ENCODE results near the gene LSAMP. TPM values are rescaled to one million over a fixed set of nuclear protein-coding genes. Genes with fewer than 3 reads are reported as not detected.

The LSAMP gene
- total and polyA plus RNA-seq, 2 of the 13 experiments (the other 11 are each of a cell fraction or from before 2014, with no cell fraction given) = not detected

DNA sequence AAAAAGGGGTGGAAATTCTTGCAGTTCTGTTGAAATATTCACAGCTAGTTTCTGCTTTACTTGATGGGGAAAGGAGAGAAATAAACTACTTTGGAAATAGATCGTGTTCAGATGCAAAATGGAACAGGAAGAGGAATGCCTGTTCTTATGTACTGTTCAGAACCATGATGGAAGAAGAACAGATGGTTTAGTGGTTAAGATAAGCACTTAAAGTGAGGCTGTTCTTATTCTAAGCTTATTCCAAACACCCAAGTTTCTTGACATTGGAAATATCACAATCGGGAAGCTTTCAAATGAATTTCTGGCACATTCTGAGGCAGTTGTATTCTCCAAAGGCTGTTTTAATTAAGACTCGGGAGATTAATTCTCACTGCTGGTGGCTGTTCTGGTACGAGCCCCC is 228.5 kb downstream of the LSAMP start:
- BruUV-seq (replicated peaks) = no TSS peak
- under 1% methylated on average over 4 of the region's 4 CpGs for WGBS (ENCODE audit: low lambda C conversion rate)
- H3K4me3 ChIP-seq (replicated peaks in 1 of 3; ENCODE audit: insufficient read depth in 1 of 3, low read depth in 2 of 3, low read length in 3 of 3) = no peak overlapping the region
- DNase-seq (ENCODE audit: low spot score) (no peak), FAIRE-seq (no peak), ATAC-seq (no peak)
- H3K27ac ChIP-seq (ENCODE audit: extremely low read length, insufficient read depth, low read length) = no peak overlapping the region
- H3K9me3 ChIP-seq (ENCODE audit: low read length) = no peaks in the 10 kb centered on the region
- no peak for TF ChIP-seq ZNF709 (CRISPR knock-in tag; IDR thresholded peaks at IDR 0.05)
- no peak for TF ChIP-seq MTA1 (CRISPR knock-in tag; IDR thresholded peaks at IDR 0.05; ENCODE audit: borderline replicate concordance)
- TF ChIP-seq, protein P1, sequence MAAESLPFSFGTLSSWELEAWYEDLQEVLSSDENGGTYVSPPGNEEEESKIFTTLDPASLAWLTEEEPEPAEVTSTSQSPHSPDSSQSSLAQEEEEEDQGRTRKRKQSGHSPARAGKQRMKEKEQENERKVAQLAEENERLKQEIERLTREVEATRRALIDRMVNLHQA (CRISPR knock-in tag; IDR thresholded peaks at IDR 0.05) = no peak
- TF ChIP-seq ZNF563 (CRISPR knock-in tag; IDR thresholded peaks at IDR 0.05) = no peak
- no peak for TF ChIP-seq ETV5 (CRISPR knock-in tag; IDR thresholded peaks at IDR 0.05; ENCODE audit: borderline replicate concordance)
- no peak for TF ChIP-seq GZF1 (CRISPR knock-in tag; IDR thresholded peaks at IDR 0.05)
- no peak for TF ChIP-seq SMAD3 (CRISPR knock-in tag; IDR thresholded peaks at IDR 0.05)
- no peak for TF ChIP-seq RAD21 (CRISPR knock-in tag; IDR thresholded peaks at IDR 0.05)
- TF ChIP-seq, protein P2, sequence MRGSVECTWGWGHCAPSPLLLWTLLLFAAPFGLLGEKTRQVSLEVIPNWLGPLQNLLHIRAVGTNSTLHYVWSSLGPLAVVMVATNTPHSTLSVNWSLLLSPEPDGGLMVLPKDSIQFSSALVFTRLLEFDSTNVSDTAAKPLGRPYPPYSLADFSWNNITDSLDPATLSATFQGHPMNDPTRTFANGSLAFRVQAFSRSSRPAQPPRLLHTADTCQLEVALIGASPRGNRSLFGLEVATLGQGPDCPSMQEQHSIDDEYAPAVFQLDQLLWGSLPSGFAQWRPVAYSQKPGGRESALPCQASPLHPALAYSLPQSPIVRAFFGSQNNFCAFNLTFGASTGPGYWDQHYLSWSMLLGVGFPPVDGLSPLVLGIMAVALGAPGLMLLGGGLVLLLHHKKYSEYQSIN (CRISPR knock-in tag; IDR thresholded peaks at IDR 0.05; ENCODE audit: borderline replicate concordance) = no peak
- no peak for TF ChIP-seq ZNF383 (CRISPR knock-in tag; IDR thresholded peaks at IDR 0.05; ENCODE audit: borderline replicate concordance)
- TF ChIP-seq, protein P3, sequence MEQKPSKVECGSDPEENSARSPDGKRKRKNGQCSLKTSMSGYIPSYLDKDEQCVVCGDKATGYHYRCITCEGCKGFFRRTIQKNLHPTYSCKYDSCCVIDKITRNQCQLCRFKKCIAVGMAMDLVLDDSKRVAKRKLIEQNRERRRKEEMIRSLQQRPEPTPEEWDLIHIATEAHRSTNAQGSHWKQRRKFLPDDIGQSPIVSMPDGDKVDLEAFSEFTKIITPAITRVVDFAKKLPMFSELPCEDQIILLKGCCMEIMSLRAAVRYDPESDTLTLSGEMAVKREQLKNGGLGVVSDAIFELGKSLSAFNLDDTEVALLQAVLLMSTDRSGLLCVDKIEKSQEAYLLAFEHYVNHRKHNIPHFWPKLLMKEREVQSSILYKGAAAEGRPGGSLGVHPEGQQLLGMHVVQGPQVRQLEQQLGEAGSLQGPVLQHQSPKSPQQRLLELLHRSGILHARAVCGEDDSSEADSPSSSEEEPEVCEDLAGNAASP (CRISPR knock-in tag; IDR thresholded peaks at IDR 0.05; ENCODE audit: borderline replicate concordance) = no peak
- TF ChIP-seq, protein P4, sequence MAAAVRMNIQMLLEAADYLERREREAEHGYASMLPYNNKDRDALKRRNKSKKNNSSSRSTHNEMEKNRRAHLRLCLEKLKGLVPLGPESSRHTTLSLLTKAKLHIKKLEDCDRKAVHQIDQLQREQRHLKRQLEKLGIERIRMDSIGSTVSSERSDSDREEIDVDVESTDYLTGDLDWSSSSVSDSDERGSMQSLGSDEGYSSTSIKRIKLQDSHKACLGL (CRISPR knock-in tag; IDR thresholded peaks at IDR 0.05) = no peak
- H4K20me1 ChIP-seq (ENCODE audit: insufficient read depth, low read length) = no peaks in the 10 kb centered on the region
- H3K27me3 ChIP-seq (ENCODE audit: control insufficient read depth in 1 of 2, insufficient read depth in 2 of 2, low read length in 2 of 2) = no peaks in the 10 kb centered on the region
- no peaks in the 10 kb centered on the region for H3K4me1 ChIP-seq (ENCODE audit: insufficient read depth, low read length)
- no peaks in the 10 kb centered on the region for H3K36me3 ChIP-seq (replicated peaks in 1 of 2; ENCODE audit: control insufficient read depth in 1 of 2, insufficient read depth in 2 of 2, low read length in 2 of 2)
- no peak overlapping the region for H3K9ac ChIP-seq (ENCODE audit: insufficient read depth, low read depth, low read length)
- CTCF ChIA-PET (ENCODE audit: low intra/inter-chr PET ratio, low total read pairs) = no interaction called here
- no peaks in the 10 kb centered on the region for H3K79me2 ChIP-seq (ENCODE audit: insufficient read depth, low read length)
- in situ Hi-C loops (cut with HindIII; ENCODE audit: extremely low pct_ligation_motif_present, low pct_unique_long_range_greater_than_20kb) (no loop called here), intact Hi-C loops (cut with micrococcal nuclease; ENCODE audit: unreplicated experiment) (no loop called here)
- POLR2A ChIA-PET = no interaction called here
- no peak overlapping the region for H2AFZ ChIP-seq (ENCODE audit: low read length)
- H3K4me2 ChIP-seq (ENCODE audit: low read depth, low read length) = no peak overlapping the region

All from HepG2 (cell line).